ENCODE results near the gene KRTAP5-3. TPM values are rescaled to one million over a fixed set of nuclear protein-coding genes. Genes with fewer than 3 reads are reported as not detected.
A peak's percentile ranks its signal among the peaks of the same experiment; 100 is the strongest.
"Not testable (repeated sequence)": the region's sequence is repeated elsewhere in the genome, so short reads cannot be mapped to it uniquely, and the experiment has no call there.

Gene KRTAP5-3
- polyA plus RNA-seq, 2 of the 4 experiments (the other 2 are of a cell fraction), result not detected

GRCh38 chr11:1618231-1618630 is 10.0 kb upstream of the KRTAP5-3 start:
- DNase-seq (ENCODE audit: low read depth in 1 of 2, low spot score in 1 of 2) (no peak), FAIRE-seq (no peak), ATAC-seq (no peak)
- H3K4me1 ChIP-seq, result no peaks in the 10 kb centered on the region
- WGBS (ENCODE audit: missing lambda C conversion rate), result 57% methylated on average over 10 of the region's 10 CpGs
- ChIA-PET POLR2A (no interaction called here), CTCF (interaction anchor here (1.0 to 3.4 kb wide), 8 partner anchors 10 to 76 kb away, joined by 3 to 18 read pairs (median 5); partner anchors contain the start of gene KRTAP5-5)
- no peaks in the 10 kb centered on the region for H3K9me3 ChIP-seq
- TF ChIP-seq HES2 (IDR thresholded peaks at IDR 0.05), result no peak
- no peak for TF ChIP-seq POLR2A (IDR thresholded peaks at IDR 0.05; ENCODE audit: low read length)
- TF ChIP-seq POLR2AphosphoS2 (conservative IDR thresholded peaks at IDR 0.05; ENCODE audit: low read length), result no peak
- no peak for TF ChIP-seq CBX8 (IDR thresholded peaks at IDR 0.05)
- TF ChIP-seq KDM1A (IDR thresholded peaks at IDR 0.05; ENCODE audit: low read depth), result no peak
- TF ChIP-seq EHMT2 (IDR thresholded peaks at IDR 0.05; ENCODE audit: low read depth), result no peak
- TF ChIP-seq ELK1 (IDR thresholded peaks at IDR 0.05; ENCODE audit: low read depth, low read length), result no peak
- no peak for TF ChIP-seq TFCP2L1 (CRISPR knock-in tag; IDR thresholded peaks at IDR 0.05)
- TF ChIP-seq FOSB (CRISPR knock-in tag; IDR thresholded peaks at IDR 0.05), result no peak
- no peak for TF ChIP-seq EP300 (IDR thresholded peaks at IDR 0.05)
- TF ChIP-seq PBX3 (IDR thresholded peaks at IDR 0.05), result no peak
- no peak for TF ChIP-seq MAX (IDR thresholded peaks at IDR 0.05)
- TF ChIP-seq CHD4 (IDR thresholded peaks at IDR 0.05; ENCODE audit: borderline replicate concordance), result no peak
- TF ChIP-seq GATA3 (IDR thresholded peaks at IDR 0.05; ENCODE audit: borderline replicate concordance), result no peak
- H3K27ac ChIP-seq, result no peak overlapping the region
- no peak overlapping the region for H3K4me3 ChIP-seq
- no peak overlapping the region for H3K4me2 ChIP-seq

GRCh38 chr11:1607901-1608300 is 362 bp downstream of the KRTAP5-3 start:
- H3K27ac ChIP-seq; POLR2A ChIA-PET; DNase-seq (ENCODE audit: low read depth in 1 of 2, low spot score in 1 of 2); H3K4me1 ChIP-seq; ATAC-seq; FAIRE-seq; H3K4me2 ChIP-seq; H3K9me3 ChIP-seq; H3K4me3 ChIP-seq: not testable (repeated sequence)
- CTCF ChIA-PET, result interaction anchor here (1.7 kb wide), 1 partner anchor 61 kb away, joined by 5 read pairs; no protein-coding TSS in a partner anchor
- no CpG with 5 or more reads among the region's 5 CpGs for WGBS (ENCODE audit: missing lambda C conversion rate)

GRCh38 chr11:1607156-1607845 is 962 bp downstream of the KRTAP5-3 start:
- FAIRE-seq, POLR2A ChIA-PET: not testable (repeated sequence)
- peak; percentile 55; a peak in 4 of 6 replicates for ATAC-seq

GRCh38 chr11:1605923-1606322 is 2.3 kb downstream of the KRTAP5-3 start:
- H3K4me2 ChIP-seq; H3K4me3 ChIP-seq; H3K9me3 ChIP-seq; ATAC-seq; DNase-seq (ENCODE audit: low read depth in 1 of 2, low spot score in 1 of 2); H3K4me1 ChIP-seq; FAIRE-seq; H3K27ac ChIP-seq; POLR2A ChIA-PET: not testable (repeated sequence)
- CTCF ChIA-PET, result interaction anchor here (1.2 to 1.6 kb wide), 4 partner anchors 10 to 47 kb away, joined by 3 to 7 read pairs (median 4); no protein-coding TSS in a partner anchor
- WGBS (ENCODE audit: missing lambda C conversion rate), result 78% methylated on average over 11 of the region's 13 CpGs

More at GRCh38 chr11:1607156-1607845, 962 bp downstream of the KRTAP5-3 start:
- DNase-seq (ENCODE audit: low read depth in 1 of 2, low spot score in 1 of 2); H3K27ac ChIP-seq; H3K4me1 ChIP-seq; H3K4me2 ChIP-seq; H3K9me3 ChIP-seq; H3K4me3 ChIP-seq: not testable (repeated sequence)
- WGBS (ENCODE audit: missing lambda C conversion rate), result 53% methylated on average over 18 of the region's 18 CpGs
- CTCF ChIA-PET, result interaction anchor here (1.7 kb wide), 1 partner anchor 60 kb away, joined by 5 read pairs; no protein-coding TSS in a partner anchor

Measured in A549 (cell line).